Hepatocyte (in vitro differentiated cells): ENCODE data around the gene TRPM3. TPM values are rescaled to one million over a fixed set of nuclear protein-coding genes. Genes with fewer than 3 reads are reported as not detected.

Source experiments
- DNase-seq: peaks from one replicate; pipeline ENCODE4 v3.0.0-alpha.2; 2016; ENCODE audit warnings: low spot score
- H2AFZ ChIP-seq: fragments of 200-600 bp; sonication (generic); 2 replicates; pipeline ENCODE4 v1.6.0; 2016; ENCODE audit warnings: antibody characterized with exemption, mild to moderate bottlenecking
- H3K27ac ChIP-seq: fragments of 200-600 bp; sonication (generic); 2 replicates; pipeline ENCODE4 v1.5.1; 2016; ENCODE audit warnings: mild to moderate bottlenecking
- H3K27me3 ChIP-seq: fragments of 200-600 bp; sonication (generic); 2 replicates; pipeline ENCODE4 v1.6.1; 2016
- H3K36me3 ChIP-seq: fragments of 200-600 bp; sonication (generic); replicated peaks from 2 replicates; pipeline ENCODE4 v1.5.1; 2016; ENCODE audit warnings: low read depth; ENCODE audit not compliant: insufficient read depth
- H3K4me1 ChIP-seq: fragments of 200-600 bp; sonication (generic); 2 replicates; pipeline ENCODE4 v1.5.1; 2016; ENCODE audit warnings: mild to moderate bottlenecking, moderate library complexity; ENCODE audit not compliant: insufficient read depth
- H3K4me2 ChIP-seq: fragments of 200-600 bp; sonication (generic); 2 replicates; pipeline ENCODE4 v1.6.0; 2016
- H3K4me3 ChIP-seq: fragments of 200-600 bp; sonication (generic); 2 replicates; pipeline ENCODE4 v1.5.1; 2016; ENCODE audit warnings: mild to moderate bottlenecking
- H3K79me2 ChIP-seq: fragments of 200-600 bp; sonication (generic); 2 replicates; pipeline ENCODE4 v1.6.0; 2017; ENCODE audit warnings: mild to moderate bottlenecking
- H3K9me2 ChIP-seq: fragments of 200-600 bp; sonication (generic); replicated peaks from 2 replicates; pipeline ENCODE4 v1.6.0; 2017; ENCODE audit warnings: mild to moderate bottlenecking; ENCODE audit not compliant: insufficient read depth
- H3K9me3 ChIP-seq: fragments of 200-600 bp; sonication (generic); 2 replicates; pipeline ENCODE4 v1.5.1; 2016; ENCODE audit warnings: low read depth, mild to moderate bottlenecking
- H4K20me1 ChIP-seq: fragments of 200-600 bp; sonication (generic); 2 replicates; pipeline ENCODE4 v1.6.0; 2016; ENCODE audit warnings: mild to moderate bottlenecking; ENCODE audit not compliant: insufficient read depth, poor library complexity, severe bottlenecking
- CTCF ChIP-seq: fragments of 200-600 bp; sonication (generic); IDR thresholded peaks from 2 replicates; pipeline ENCODE4 v1.5.1; 2016; ENCODE audit warnings: antibody characterized with exemption, mild to moderate bottlenecking; ENCODE audit not compliant: poor library complexity
- EZH2 ChIP-seq: fragments of 200-600 bp; sonication (generic); IDR thresholded peaks from 2 replicates; pipeline ENCODE4 v1.6.1; 2016; ENCODE audit warnings: antibody characterized with exemption, mild to moderate bottlenecking, borderline replicate concordance
- EZH2phosphoT487 ChIP-seq: fragments of 200-600 bp; sonication (generic); IDR thresholded peaks from one replicate; pipeline ENCODE4 v1.6.1; 2018; ENCODE audit warnings: antibody characterized with exemption, mild to moderate bottlenecking, low read depth, moderate library complexity; ENCODE audit not compliant: unreplicated experiment, severe bottlenecking
- WGBS: methylation state at CpG from one replicate; pipeline ENCODE4 v1.1.6; 2016; ENCODE audit warnings: low lambda C conversion rate; ENCODE audit errors: missing lambda C conversion rate; 5-methylcytosine and 5-hydroxymethylcytosine counted together
- polyA plus RNA-seq: library from polyadenylated mRNA; unstranded; fragments of >200 nt; fragmentation: Nextera tagmentation; extraction: Ambion mirVana; gene quantifications from 2 replicates; pipeline ENCODE4 v1.2.1, GENCODE V29; 2016
- total RNA-seq: library from RNA; depleted of rRNA; stranded (reverse); fragments of >200 nt; gene quantifications from 2 replicates; pipeline ENCODE4 v1.2.3, GENCODE V29; 2014

Gene TRPM3
- total and polyA plus RNA-seq, 2 experiments from 2014 or later, result 0.60 to 0.68 TPM

GRCh38 chr9:70765946-70766345 lies 355.5 kb downstream of the TRPM3 start:
- no peaks in the 10 kb centered on the region for H3K4me1 ChIP-seq
- no peaks in the 10 kb centered on the region for H4K20me1 ChIP-seq
- H3K4me2 ChIP-seq, result no peak overlapping the region
- TF ChIP-seq EZH2 (no peak), EZH2phosphoT487 (no peak), CTCF (no peak)
- no peak overlapping the region for H3K27ac ChIP-seq
- H3K36me3 ChIP-seq, result no peaks in the 10 kb centered on the region
- no peaks in the 10 kb centered on the region for H3K79me2 ChIP-seq
- H3K9me2 ChIP-seq, result no peaks in the 10 kb centered on the region
- no peak overlapping the region for H2AFZ ChIP-seq
- 88% methylated on average over 1 of the region's 1 CpG for WGBS
- no peaks in the 10 kb centered on the region for H3K27me3 ChIP-seq
- no peaks in the 10 kb centered on the region for H3K9me3 ChIP-seq
- DNase-seq, result no peak
- no peak overlapping the region for H3K4me3 ChIP-seq

GRCh38 chr9:70761139-70761670 lies 360.2 kb downstream of the TRPM3 start:
- no peak for DNase-seq
- TF ChIP-seq EZH2phosphoT487 (no peak), CTCF (no peak), EZH2 (no peak)
- no peaks in the 10 kb centered on the region for H3K36me3 ChIP-seq
- no peaks in the 10 kb centered on the region for H3K9me3 ChIP-seq
- WGBS, result 42% methylated on average over 8 of the region's 8 CpGs
- no peaks in the 10 kb centered on the region for H3K79me2 ChIP-seq
- no peak overlapping the region for H3K4me3 ChIP-seq
- no peak overlapping the region for H2AFZ ChIP-seq
- H3K9me2 ChIP-seq, result no peaks in the 10 kb centered on the region
- H3K27ac ChIP-seq, result no peak overlapping the region
- no peak overlapping the region for H3K4me2 ChIP-seq
- H4K20me1 ChIP-seq, result no peaks in the 10 kb centered on the region
- no peaks in the 10 kb centered on the region for H3K4me1 ChIP-seq
- H3K27me3 ChIP-seq, result no peaks in the 10 kb centered on the region

GRCh38 chr9:70760228-70760627 lies 361.2 kb downstream of the TRPM3 start:
- no peaks in the 10 kb centered on the region for H3K9me3 ChIP-seq
- no peak overlapping the region for H2AFZ ChIP-seq
- no peaks in the 10 kb centered on the region for H4K20me1 ChIP-seq
- no peak overlapping the region for H3K4me2 ChIP-seq
- H3K27ac ChIP-seq, result no peak overlapping the region
- H3K4me3 ChIP-seq, result no peak overlapping the region
- no peak for TF ChIP-seq EZH2
- TF ChIP-seq CTCF, result no peak
- no peak for TF ChIP-seq EZH2phosphoT487
- no peaks in the 10 kb centered on the region for H3K4me1 ChIP-seq
- DNase-seq, result no peak
- no peaks in the 10 kb centered on the region for H3K36me3 ChIP-seq
- H3K79me2 ChIP-seq, result no peaks in the 10 kb centered on the region
- no peaks in the 10 kb centered on the region for H3K27me3 ChIP-seq
- H3K9me2 ChIP-seq, result no peaks in the 10 kb centered on the region
- 89% methylated on average over 8 of the region's 8 CpGs for WGBS

GRCh38 chr9:70753311-70753710 lies 368.1 kb downstream of the TRPM3 start:
- Histone ChIP-seq H3K9me2 (no peaks in the 10 kb centered on the region), H3K36me3 (no peaks in the 10 kb centered on the region), H3K27ac (no peak overlapping the region), H3K79me2 (no peaks in the 10 kb centered on the region), H2AFZ (no peak overlapping the region), H3K27me3 (no peaks in the 10 kb centered on the region), H3K4me3 (no peak overlapping the region), H4K20me1 (no peaks in the 10 kb centered on the region), H3K4me1 (no peaks in the 10 kb centered on the region), H3K9me3 (no peaks in the 10 kb centered on the region), H3K4me2 (no peak overlapping the region)
- 61% methylated on average over 4 of the region's 4 CpGs for WGBS
- no peak for DNase-seq
- TF ChIP-seq EZH2 (no peak), EZH2phosphoT487 (no peak)
